Heart right ventricle (tissue), 16 donors: ENCODE results near the gene AP5Z1. TPM values are rescaled to one million over a fixed set of nuclear protein-coding genes. Genes with fewer than 3 reads are reported as not detected.
A peak's percentile ranks its signal among the peaks of the same experiment; 100 is the strongest.
"Not testable (repeated sequence)": the region's sequence is repeated elsewhere in the genome, so short reads cannot be mapped to it uniquely, and the experiment has no call there.

Source experiments
- ATAC-seq, 8 donors: fragments of 200-7000 bp; cut with Tn5 transposase; one replicate each; pipeline ENCODE4 v1.9.1; 2020; ENCODE audit warnings: mild to moderate bottlenecking in 8 of 8, moderate library complexity in 8 of 8, moderate number of reproducible peaks in 1 of 8
- DNase-seq, 2 donors: peaks; one replicate each; pipeline ENCODE4 v3.0.0-alpha.2; 2020
- H3K27ac ChIP-seq, 10 donors: fragments of 200-600 bp; sonication (generic) in 2 of 10; one replicate each; pipeline versions ENCODE4 v1.5.0 to v1.8.0; 2020 to 2022; ENCODE audit warnings: mild to moderate bottlenecking in 3 of 10
- H3K27me3 ChIP-seq, 7 donors: fragments of 200-600 bp; one replicate each; pipeline ENCODE4 v1.8.0; 2021 to 2022; ENCODE audit warnings: mild to moderate bottlenecking in 2 of 7
- H3K36me3 ChIP-seq, 9 donors: fragments of 200-600 bp; sonication (generic) in 1 of 9; one replicate each; pipeline versions ENCODE4 v1.5.0 to v1.8.0; 2020 to 2022; ENCODE audit warnings: mild to moderate bottlenecking in 2 of 9
- H3K4me1 ChIP-seq, 9 donors: fragments of 200-600 bp; sonication (generic) in 1 of 9; one replicate each; pipeline versions ENCODE4 v1.5.0 to v1.8.0; 2020 to 2022; ENCODE audit warnings: mild to moderate bottlenecking in 4 of 9
- H3K4me3 ChIP-seq, 10 donors: fragments of 200-600 bp; sonication (generic) in 2 of 10; one replicate each; pipeline versions ENCODE4 v1.5.0 to v1.8.0; 2020 to 2022; ENCODE audit warnings: mild to moderate bottlenecking in 7 of 10, moderate library complexity in 2 of 10
- H3K9me3 ChIP-seq, 11 donors: fragments of 200-600 bp in 10 of 11; sonication (generic) in 2 of 11; one replicate each; pipeline versions ENCODE4 v1.5.0 to v1.8.0; 2013 to 2022; ENCODE audit warnings: mild to moderate bottlenecking in 2 of 11, control low read depth in 1 of 11, moderate library complexity in 1 of 11
- CTCF ChIP-seq, 9 donors: fragments of 200-600 bp; sonication (generic) in 2 of 9; IDR thresholded peaks; one replicate each; pipeline versions ENCODE4 v1.5.0 to v1.8.0; 2021 to 2022; ENCODE audit warnings: antibody characterized with exemption in 9 of 9, mild to moderate bottlenecking in 5 of 9, moderate library complexity in 1 of 9
- WGBS, 2 donors: extraction: QIAGEN DNeasy Blood & Tissue Kit; methylation state at CpG; one replicate each; pipeline ENCODE4 v1.1.7; 2013; ENCODE audit warnings: inconsistent platforms in 1 of 2; 5-methylcytosine and 5-hydroxymethylcytosine counted together
- intact Hi-C, 10 donors: fragments of 100-400 bp; cut with DNase I; formaldehyde crosslinking; loops; one replicate each; pipeline versions ENCODE4 v1.11.1 to v1.14.2; 2022
- polyA plus RNA-seq, 2 donors: library from polyadenylated mRNA; stranded (reverse); fragments of 200-250 nt; gene quantifications; one replicate each; pipeline ENCODE4 v1.2.3, GENCODE V29; 2013
- total RNA-seq, 10 donors: library from RNA; stranded (reverse); fragmentation: NEBNext Ultra II Directional in 3 of 10; extraction: Animal tissue kit (Norgen Biotek cat#: 25700) in 3 of 10; gene quantifications; one replicate each; pipeline versions ENCODE4 v1.2.1 to v1.2.4, GENCODE V29; 2021 to 2023
- donor health status: Arrhythmogenic right ventricular cardiomyopathy.
- donor health status: ischemic (EF 13 %, LVEDD 7.1; RV severe dilation, severe dysfunction).
- donor health status: healthy with polysubstance abuse.
- donor health status: DM: no; HTN: yes; CAD: no.
- donor health status: DM: no; HTN: no; CAD: no.
- donor health status: ischemic (EF 25% LVEDD 6.9; RV normal size, moderate dysfunction).
- donor health status: ischemic (EF 25% LVEDD 5.7; RV mildly dilated, moderate dysfunction).
- donor health status: healthy.
- donor health status: DM: yes; HTN: yes; CAD: no.
- donor health status: Ischemic cardiomyopathy.
- donor health status: ischemic (EF 35%, LVEDD 5.7; RV mildly dilated, moderate dysfunction).
- donor health status: nonischemic (EF 11% LVEDD 7.7; RV severe dilation, severe dysfunction).
- donor health status: DM: yes; HTN: yes; CAD: no.
- donor health status: PGD.
- donor health status: ischemic (EF 29% LVEDD 5.4; RV normal size, mild dysfunction).
- donor health status: nonischemic (EF 23%, LVEDD 6.1; RV moderate dilation, normal function).

The AP5Z1 gene
- total and polyA plus RNA-seq, 12 donors: 8.5 to 30.9 (median 12.7) TPM

- ATAC-seq: peak in 1 of 8 donors; percentile 3
Measured at GRCh38 chr7:4800487-4800886, 25.1 kb downstream of the AP5Z1 start.

GRCh38 chr7:4800926-4801838 lies 25.8 kb downstream of the AP5Z1 start:
- H3K36me3 ChIP-seq: peaks cover 0 to 6% (median 0%) of the 10 kb centered on the region in 9 donors
- no peaks in the 10 kb centered on the region for H3K9me3 ChIP-seq
- H3K4me3 ChIP-seq: no peak overlapping the region
- peaks cover 0 to 31% (median 9%) of the 10 kb centered on the region in 9 donors for H3K4me1 ChIP-seq
- WGBS, 2 donors: 89 to 91% methylated on average over 27 of the region's 27 CpGs
- no peak overlapping the region for H3K27ac ChIP-seq
- H3K27me3 ChIP-seq: no peaks in the 10 kb centered on the region
- TF ChIP-seq CTCF (IDR thresholded peaks at IDR 0.05): no peak
- ATAC-seq (no peak), DNase-seq (no peak)
- intact Hi-C loops: loop anchor here in 1 of 10 donors (10.0 kb wide), 1 partner anchor 284 kb away; no protein-coding TSS in a partner anchor

More at GRCh38 chr7:4800487-4800886, 25.1 kb downstream of the AP5Z1 start:
- 82 to 88% methylated on average over 9 to 10 of the region's 10 CpGs for WGBS, 2 donors
- DNase-seq: no peak
- Histone ChIP-seq H3K27me3 (no peaks in the 10 kb centered on the region), H3K9me3 (no peaks in the 10 kb centered on the region), H3K27ac (no peak overlapping the region), H3K4me3 (no peak overlapping the region), H3K36me3 (peaks cover 0 to 6% (median 0%) of the 10 kb centered on the region in 9 donors), H3K4me1 (peaks cover 0 to 31% (median 9%) of the 10 kb centered on the region in 9 donors)
- no peak for TF ChIP-seq CTCF (IDR thresholded peaks at IDR 0.05)
- intact Hi-C loops: loop anchor here in 1 of 10 donors (10.0 kb wide), 1 partner anchor 284 kb away; no protein-coding TSS in a partner anchor

- intact Hi-C loops: loop anchor here in 1 of 10 donors (10.0 kb wide), 1 partner anchor 283 kb away; no protein-coding TSS in a partner anchor
- no peak for ATAC-seq
- H3K36me3 ChIP-seq: peaks cover 0 to 1% (median 0%) of the 10 kb centered on the region in 9 donors
Measured at GRCh38 chr7:4801839-4802231, 26.4 kb downstream of the AP5Z1 start.

GRCh38 chr7:4802577-4802976 lies 27.2 kb downstream of the AP5Z1 start:
- DNase-seq, H3K27ac ChIP-seq, H3K27me3 ChIP-seq, ATAC-seq, H3K36me3 ChIP-seq, H3K4me3 ChIP-seq, H3K9me3 ChIP-seq: not testable (repeated sequence)
- 88 to 96% methylated on average over 15 to 23 of the region's 23 CpGs for WGBS, 2 donors
- intact Hi-C loops: loop anchor here in 1 of 10 donors (10.0 kb wide), 1 partner anchor 282 kb away; no protein-coding TSS in a partner anchor
- H3K4me1 ChIP-seq: peaks cover 0 to 33% (median 9%) of the 10 kb centered on the region in 9 donors

More at GRCh38 chr7:4801839-4802231, 26.4 kb downstream of the AP5Z1 start:
- Histone ChIP-seq H3K4me1 (peaks cover 0 to 31% (median 9%) of the 10 kb centered on the region in 9 donors), H3K4me3 (no peak overlapping the region), H3K9me3 (no peaks in the 10 kb centered on the region), H3K27ac (no peak overlapping the region), H3K27me3 (peaks cover 0 to under 1% (median 0%) of the 10 kb centered on the region in 7 donors)
- no peak for DNase-seq
- no peak for TF ChIP-seq CTCF (IDR thresholded peaks at IDR 0.05)
- whole genome bisulfite sequencing, 2 donors: 90 to 93% methylated on average over 18 of the region's 18 CpGs
